ENCODE measurements around the gene MRPS31.

MRPS31 gene

GRCh38 chr13:40781717-40782116 is 10.7 kb upstream of the MRPS31 start:
- in situ Hi-C loops (cut with HindIII; ENCODE audit: low sequenced_read_pairs): no loop called here
- no peak overlapping the region for H3K4me3 ChIP-seq (ENCODE audit: low read depth, low read length)
- no peak for TF ChIP-seq CTCF (IDR thresholded peaks at IDR 0.05; ENCODE audit: low read depth, low read length)
- DNase-seq (ENCODE audit: low read depth, low spot score): no peak

DNA sequence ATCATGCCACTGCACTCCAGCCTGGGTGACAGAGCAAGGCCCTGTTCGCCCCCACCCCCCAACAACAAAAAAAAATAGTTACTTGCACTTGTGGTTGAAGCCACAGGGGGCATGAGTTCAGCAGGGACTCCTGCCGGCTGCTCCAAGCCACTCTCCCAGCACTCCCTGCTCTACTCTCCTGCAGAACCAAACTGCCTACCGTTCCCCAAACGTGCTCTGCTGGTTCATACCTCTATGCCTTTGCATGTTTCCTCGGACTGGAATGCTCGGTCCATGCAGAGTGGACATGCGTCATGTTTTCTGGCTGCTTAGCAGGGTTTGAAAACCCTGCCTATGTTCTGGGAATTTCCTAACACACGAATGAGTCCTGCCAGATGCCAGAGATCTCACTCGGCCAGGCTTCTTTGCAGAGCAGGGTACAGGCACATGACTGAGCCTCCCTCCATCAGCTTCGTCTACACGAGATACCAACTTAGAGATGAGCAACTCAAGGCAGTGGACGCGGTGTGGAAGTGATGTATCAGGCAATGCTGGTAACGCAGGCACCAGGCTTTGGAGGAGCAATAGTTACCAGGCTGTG is 9.9 kb upstream of the MRPS31 start:
- TF ChIP-seq CTCF (IDR thresholded peaks at IDR 0.05; ENCODE audit: low read depth, low read length): no peak
- peak; percentile 57 for DNase-seq (ENCODE audit: low read depth, low spot score)
- in situ Hi-C loops (cut with HindIII; ENCODE audit: low sequenced_read_pairs): no loop called here
- H3K4me3 ChIP-seq (ENCODE audit: low read depth, low read length): no peak overlapping the region

GRCh38 chr13:40779796-40780285 is 8.9 kb upstream of the MRPS31 start:
- no peak overlapping the region for H3K4me3 ChIP-seq (ENCODE audit: low read depth, low read length)

GRCh38 chr13:40779049-40779448 is 8.1 kb upstream of the MRPS31 start:
- H3K4me3 ChIP-seq (ENCODE audit: low read depth, low read length): no peak overlapping the region
- in situ Hi-C loops (cut with HindIII; ENCODE audit: low sequenced_read_pairs): no loop called here
- no peak for DNase-seq (ENCODE audit: low read depth, low spot score)
- no peak for TF ChIP-seq CTCF (IDR thresholded peaks at IDR 0.05; ENCODE audit: low read depth, low read length)

More at GRCh38 chr13:40779796-40780285, 8.9 kb upstream of the MRPS31 start:
- DNase-seq (ENCODE audit: low read depth, low spot score): no peak
- TF ChIP-seq CTCF (IDR thresholded peaks at IDR 0.05; ENCODE audit: low read depth, low read length): no peak
- in situ Hi-C loops (cut with HindIII; ENCODE audit: low sequenced_read_pairs): no loop called here

DNA sequence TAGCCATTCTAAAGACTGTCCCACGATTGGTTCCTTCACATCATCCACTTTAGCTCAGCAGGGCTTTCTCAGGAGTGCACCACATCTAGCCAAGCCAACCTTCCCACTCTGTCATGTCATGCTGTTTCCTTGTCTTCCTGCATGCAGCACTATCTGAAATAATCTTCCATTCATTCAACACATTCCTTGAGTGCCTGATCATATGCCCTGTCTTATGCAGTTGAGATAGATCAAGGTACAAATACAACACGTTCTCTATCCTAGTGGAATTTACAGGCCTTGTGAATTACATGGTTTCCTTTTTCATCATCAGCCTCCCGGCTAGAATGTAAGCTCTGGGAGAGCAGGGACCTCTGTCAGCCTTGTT is 6.8 kb upstream of the MRPS31 start:
- in situ Hi-C loops (cut with HindIII; ENCODE audit: low sequenced_read_pairs): no loop called here
- TF ChIP-seq CTCF (IDR thresholded peaks at IDR 0.05; ENCODE audit: low read depth, low read length): no peak
- H3K4me3 ChIP-seq (ENCODE audit: low read depth, low read length): no peak overlapping the region
- no peak for DNase-seq (ENCODE audit: low read depth, low spot score)

GRCh38 chr13:40777166-40777808 is 6.3 kb upstream of the MRPS31 start:
- DNase-seq (ENCODE audit: low read depth, low spot score): peak; percentile 65
- TF ChIP-seq CTCF (IDR thresholded peaks at IDR 0.05; ENCODE audit: low read depth, low read length): peak; percentile 54
- no peak overlapping the region for H3K4me3 ChIP-seq (ENCODE audit: low read depth, low read length)
- in situ Hi-C loops (cut with HindIII; ENCODE audit: low sequenced_read_pairs): no loop called here

All from astrocyte of the spinal cord (primary cell).